ENCODE data around the gene TOMM70. TPM values are rescaled to one million over a fixed set of nuclear protein-coding genes. Genes with fewer than 3 reads are reported as not detected.

TOMM70 gene
- total RNA-seq (2012; rRNA removed), result 35.1 and 50.0 TPM in 2 replicates
- polyA plus RNA-seq (2012; rRNA removed), result 19.8 and 24.6 TPM in 2 replicates
- 7.1 and 7.8 TPM in 2 replicates for polyA plus RNA-seq (2012; cell fraction: cytosol; rRNA removed)
- polyA plus RNA-seq (2012; cell fraction: nucleus; rRNA removed; ENCODE audit: low replicate concordance), result 5.2 and 11.0 TPM in 2 replicates
- percentile 84 among the genes with signal in this experiment for Bru-seq, nascent RNA
- percentile 84 among the genes with signal in this experiment for BruChase-seq, experiment 1, labeled RNA remaining after a 6-hour chase
- percentile 86 among the genes with signal in this experiment for BruChase-seq, experiment 2, labeled RNA remaining after a 2-hour chase
- long read RNA-seq, full-length matches to known transcripts, result 58 of 80 reads
- long read RNA-seq, partial matches to known transcripts, result 17 of 80 reads
- long read RNA-seq, other reads (novel, unspliced or antisense), result 5 of 80 reads

DNA sequence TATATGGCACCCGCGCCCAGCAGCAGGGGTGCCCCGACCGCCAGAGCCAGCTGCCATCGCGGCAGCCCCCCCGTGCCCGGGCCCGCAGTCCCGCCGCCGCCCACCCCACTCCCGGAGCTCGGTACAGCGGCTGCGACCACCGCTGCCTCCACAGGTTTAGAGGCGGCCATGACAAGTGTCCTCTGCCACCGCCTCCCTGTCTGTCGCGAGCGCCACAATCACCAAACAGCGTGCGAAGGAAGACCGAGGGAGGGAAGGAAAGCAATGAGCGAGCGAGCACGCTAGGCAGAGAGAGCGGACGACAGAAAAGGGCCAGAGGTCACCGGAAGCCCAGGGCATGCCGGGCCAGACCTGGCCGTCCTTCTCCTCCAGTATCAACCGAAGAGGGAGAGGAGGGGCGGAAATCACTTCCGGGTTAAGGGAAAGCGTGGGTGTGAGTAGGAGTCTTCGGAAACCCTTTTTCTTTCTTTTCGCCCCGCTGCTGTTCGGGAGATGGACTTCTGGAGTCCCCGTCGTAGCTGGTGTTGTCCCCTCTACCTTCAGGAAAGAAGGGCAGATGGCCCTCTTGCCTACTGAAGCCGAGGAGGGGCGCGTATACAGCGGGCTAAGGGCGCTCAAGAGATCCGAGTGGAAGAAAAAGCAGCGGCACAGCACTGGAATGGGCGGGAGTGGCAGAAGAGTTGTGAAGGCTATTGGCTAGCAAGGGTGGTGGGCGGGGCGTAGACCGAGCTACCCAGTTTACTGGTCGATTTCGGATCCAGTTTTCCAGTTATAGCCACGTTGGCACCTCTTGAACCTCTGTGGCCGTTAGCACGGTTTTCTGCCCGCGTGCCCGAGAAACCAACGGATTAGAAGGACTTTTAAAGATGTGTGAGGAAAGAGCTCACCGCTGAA, at the start of gene TOMM70, which contains the start of gene LNP1:
Gene TOMM70 (minus strand): TSS at position 310 of the 894 bp plus-strand sequence. CDS start 140 bp downstream, at position 170.
Gene LNP1 (plus strand): TSS at position 760 of the 894 bp plus-strand sequence. CDS start 28,191 bp downstream, outside the sequence.
- H3K9ac ChIP-seq (ENCODE audit: low read depth, low read length), result peak within 1 kb of the TSS; percentile 99
- ChIA-PET CTCF (interaction anchor here (1.3 kb wide), 1 partner anchor 16 kb away, joined by 3 read pairs; no protein-coding TSS in a partner anchor), POLR2A (ENCODE audit: unreplicated experiment) (interaction anchor here (0.5 to 1.6 kb wide), 6 partner anchors 12 to 443 kb away, joined by 3 to 7 read pairs (median 4); no protein-coding TSS in a partner anchor)
- H3K9me3 ChIP-seq (ENCODE audit: control insufficient read depth, insufficient read depth, low read length), result no peaks in the 10 kb centered on the region
- peaks cover 0 to 37% of the 10 kb centered on the region in 2 experiments; a peak in 2 of 4 replicates for H3K79me1 ChIP-seq (ENCODE audit: low read depth in 1 of 2, low read length in 2 of 2)
- H3K27me3 ChIP-seq (ENCODE audit: control insufficient read depth, insufficient read depth, low read length), result no peaks in the 10 kb centered on the region
- in situ Hi-C loops (cut with MboI; ENCODE audit: low sequenced_read_pairs), result no loop called here
- H2AK9ac ChIP-seq (replicated peaks; ENCODE audit: low read depth, low read length, poor library complexity), result peak within 1 kb of the TSS; percentile 98
- peak within 1 kb of the TSS; percentile 98 for H3K4ac ChIP-seq (ENCODE audit: low read depth, low read length)
- H2AFZ ChIP-seq (replicated peaks; ENCODE audit: low read length, poor library complexity), result peak within 1 kb of the TSS; percentile 99
- peak within 1 kb of the TSS; percentile 100 for H3K56ac ChIP-seq (ENCODE audit: extremely low read depth, insufficient read depth, low read length)
- H3K18ac ChIP-seq (ENCODE audit: low read depth, low read length), result peak within 1 kb of the TSS; percentile 96
- H3K36me3 ChIP-seq (ENCODE audit: control insufficient read depth, insufficient read depth, low read length), result no peaks in the 10 kb centered on the region
- H2BK20ac ChIP-seq (ENCODE audit: low read depth, low read length), result peak within 1 kb of the TSS; percentile 70; the same call in 1 of the 2 replicates
- peak within 1 kb of the TSS; percentile 99 for H2AK5ac ChIP-seq (ENCODE audit: low read depth, low read length)
- dilution Hi-C loops (cut with HindIII; ENCODE audit: low sequenced_read_pairs, unreplicated experiment), result no loop called here
- H3K14ac ChIP-seq (replicated peaks; ENCODE audit: low read depth, low read length), result peak within 1 kb of the TSS; percentile 99
- BruUV-seq (replicated peaks), result no TSS peak
- H3K4me1 ChIP-seq (ENCODE audit: control insufficient read depth, insufficient read depth, low read length), result no peaks in the 10 kb centered on the region
- TF ChIP-seq POLR2A (IDR thresholded peaks at IDR 0.05; ENCODE audit: low read depth, low read length) (peak; percentile 94), NFE2L2 (IDR thresholded peaks at IDR 0.05; ENCODE audit: low read depth, low read length) (no peak), CEBPB (IDR thresholded peaks at IDR 0.05; ENCODE audit: low read depth, low read length) (no peak), MAZ (IDR thresholded peaks at IDR 0.05; ENCODE audit: borderline replicate concordance, low read depth, low read length) (peak; percentile 67; the same call in 1 of the 2 replicates), MAFK (IDR thresholded peaks at IDR 0.05; ENCODE audit: low read depth, low read length) (no peak), MXI1 (IDR thresholded peaks at IDR 0.05; ENCODE audit: borderline replicate concordance, low read depth, low read length) (peak; percentile 82), BHLHE40 (IDR thresholded peaks at IDR 0.05; ENCODE audit: low read depth, low read length) (no peak; the same call in 1 of the 2 replicates), RAD21 (IDR thresholded peaks at IDR 0.05; ENCODE audit: low read length) (no peak)
- TF ChIP-seq, protein P1, sequence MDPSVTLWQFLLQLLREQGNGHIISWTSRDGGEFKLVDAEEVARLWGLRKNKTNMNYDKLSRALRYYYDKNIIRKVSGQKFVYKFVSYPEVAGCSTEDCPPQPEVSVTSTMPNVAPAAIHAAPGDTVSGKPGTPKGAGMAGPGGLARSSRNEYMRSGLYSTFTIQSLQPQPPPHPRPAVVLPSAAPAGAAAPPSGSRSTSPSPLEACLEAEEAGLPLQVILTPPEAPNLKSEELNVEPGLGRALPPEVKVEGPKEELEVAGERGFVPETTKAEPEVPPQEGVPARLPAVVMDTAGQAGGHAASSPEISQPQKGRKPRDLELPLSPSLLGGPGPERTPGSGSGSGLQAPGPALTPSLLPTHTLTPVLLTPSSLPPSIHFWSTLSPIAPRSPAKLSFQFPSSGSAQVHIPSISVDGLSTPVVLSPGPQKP (IDR thresholded peaks at IDR 0.05; ENCODE audit: borderline replicate concordance, low read depth, low read length), result no peak
- H2BK120ac ChIP-seq (ENCODE audit: low read depth, low read length), result peak within 1 kb of the TSS; percentile 96
- H2BK15ac ChIP-seq (ENCODE audit: low read depth, low read length), result peak within 1 kb of the TSS; percentile 84; the same call in 2 of the 3 replicates
- H2BK5ac ChIP-seq (ENCODE audit: low read depth, low read length, poor library complexity, severe bottlenecking), result peak within 1 kb of the TSS; percentile 95
- intact Hi-C loops (cut with micrococcal nuclease), result loop anchor here (5.0 kb wide), 1 partner anchor 91 kb away; the partner anchor contains the start of gene TMEM45A
- H4K91ac ChIP-seq (ENCODE audit: insufficient read depth, low read depth, low read length), result peak within 1 kb of the TSS; percentile 99
- H3K4me3 ChIP-seq (ENCODE audit: insufficient read depth, low read depth, low read length), result peak within 1 kb of the TSS; percentile 60
- 1% methylated on average over 17 of the region's 64 CpGs; no CpG with 5 or more reads in 1 of the 2 experiments for WGBS, 2 experiments (ENCODE audit: extremely low coverage in 2 of 2, insufficient read length in 1 of 2)
- peaks cover 24% of the 10 kb centered on the region; the same call in 1 of the 2 replicates for H4K20me1 ChIP-seq (ENCODE audit: insufficient read depth, low read length)
- DNase-seq, result peak; percentile 96
- peak within 1 kb of the TSS; percentile 100 for H3K23ac ChIP-seq (ENCODE audit: low read depth, low read length)
- peak within 1 kb of the TSS; percentile 96 to 99 for H4K8ac ChIP-seq (ENCODE audit: low read depth in 2 of 2, low read length in 2 of 2)
- H4K5ac ChIP-seq (ENCODE audit: low read depth, low read length), result peak within 1 kb of the TSS; percentile 98
- peak; percentile 96 for ATAC-seq (ENCODE audit: low read depth)
- peak within 1 kb of the TSS; percentile 98 for H3K27ac ChIP-seq (ENCODE audit: insufficient read depth, low read length)
- no peaks in the 10 kb centered on the region; the same call in 1 of the 2 replicates for H3K9me1 ChIP-seq (ENCODE audit: insufficient read depth, low read length)
- H3K4me2 ChIP-seq (ENCODE audit: low read depth, low read length), result peak within 1 kb of the TSS; percentile 98

Measured in IMR-90 (cell line).